ENCODE results near the gene SEL1L3. TPM values are rescaled to one million over a fixed set of nuclear protein-coding genes. Genes with fewer than 3 reads are reported as not detected.
"Not testable (repeated sequence)": the region's sequence is repeated elsewhere in the genome, so short reads cannot be mapped to it uniquely, and the experiment has no call there.

SEL1L3 gene
- total RNA-seq: 221 TPM

- DNase-seq (ENCODE audit: low spot score): peak; percentile 45
Measured at GRCh38 chr4:25862411-25863346, at the start of gene SEL1L3. TSS of gene SEL1L3 (minus strand) at chr4:25862988. CDS start at chr4:25862836, 152 bp downstream.

- no peak for DNase-seq (ENCODE audit: low spot score)
Measured at GRCh38 chr4:25911356-25911755, 48.6 kb upstream of the SEL1L3 start.

- DNase-seq (ENCODE audit: low spot score): no peak
Measured at GRCh38 chr4:25908491-25908901, 45.7 kb upstream of the SEL1L3 start.

GRCh38 chr4:25906113-25906512, 43.3 kb upstream of the SEL1L3 start:
- not testable (repeated sequence) for DNase-seq (ENCODE audit: low spot score)

DNA sequence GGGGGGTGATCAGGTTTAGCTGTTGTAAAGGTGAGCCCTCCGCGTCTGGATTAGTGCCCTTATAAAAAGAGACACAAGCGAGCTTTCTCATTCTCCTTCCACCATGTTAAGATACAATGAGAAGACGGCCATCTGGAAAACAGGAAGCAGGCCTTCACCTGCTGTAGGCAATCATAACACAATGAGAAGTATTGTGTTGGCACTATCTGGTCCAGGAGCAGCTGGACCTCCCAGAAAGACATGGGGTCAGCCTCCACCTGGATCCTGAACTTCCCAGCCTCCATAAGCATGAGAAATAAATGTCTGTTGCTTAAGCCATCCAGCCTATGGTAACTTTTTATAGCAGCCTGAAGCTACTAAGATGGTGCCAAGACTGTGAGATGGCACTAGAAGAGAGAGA, 42.6 kb upstream of the SEL1L3 start:
- DNase-seq (ENCODE audit: low spot score): no peak

- DNase-seq (ENCODE audit: low spot score): no peak
Measured at GRCh38 chr4:25904748-25905082, 41.9 kb upstream of the SEL1L3 start.

GRCh38 chr4:25903900-25904747, 41.3 kb upstream of the SEL1L3 start:
- peak; percentile 32 for DNase-seq (ENCODE audit: low spot score)

- DNase-seq (ENCODE audit: low spot score): no peak
Measured at GRCh38 chr4:25901030-25901430, 38.2 kb upstream of the SEL1L3 start.

GRCh38 chr4:25900310-25900709, 37.5 kb upstream of the SEL1L3 start:
- DNase-seq (ENCODE audit: low spot score): no peak

DNA sequence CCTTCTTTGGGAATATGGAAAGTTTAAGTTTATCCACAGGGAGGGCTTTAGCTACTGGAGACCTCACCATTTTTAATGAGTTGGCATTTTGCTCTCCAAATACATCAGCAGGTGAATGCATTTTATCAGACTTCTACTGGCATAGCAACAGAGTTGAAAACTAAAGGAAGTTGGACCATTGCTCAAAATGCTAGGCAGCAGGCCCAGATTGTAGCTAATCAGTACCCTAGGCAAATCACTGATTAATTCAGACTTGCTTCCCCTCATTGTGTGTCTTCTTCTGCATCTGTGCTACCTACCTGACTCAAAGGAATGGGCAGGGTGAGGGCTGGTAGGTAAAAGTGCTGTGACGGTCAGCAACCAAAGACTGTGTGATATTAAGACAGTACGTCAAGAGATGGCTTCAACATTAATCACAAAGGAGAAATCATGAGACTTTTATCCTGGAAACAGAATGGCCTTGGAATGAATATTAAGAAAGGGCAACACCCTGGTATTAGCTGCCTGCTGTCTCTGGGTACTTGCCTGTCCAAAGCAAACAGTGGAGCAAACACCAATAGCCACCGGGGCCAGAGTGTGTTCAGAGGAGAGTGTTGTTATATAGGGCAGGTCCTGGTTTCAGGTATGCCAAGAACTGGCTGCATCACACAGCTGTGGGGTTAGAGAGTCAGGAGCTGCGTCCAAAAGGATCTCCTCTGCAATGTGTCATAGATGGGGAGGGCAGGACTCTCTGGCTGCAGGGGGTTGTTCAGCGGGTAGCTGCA, 34.2 kb upstream of the SEL1L3 start:
- peak; percentile 64 for DNase-seq (ENCODE audit: low spot score)

GRCh38 chr4:25892796-25893195, 30.0 kb upstream of the SEL1L3 start:
- no peak for DNase-seq (ENCODE audit: low spot score)

GRCh38 chr4:25890571-25891485, 28.0 kb upstream of the SEL1L3 start:
- no peak for DNase-seq (ENCODE audit: low spot score)

DNA sequence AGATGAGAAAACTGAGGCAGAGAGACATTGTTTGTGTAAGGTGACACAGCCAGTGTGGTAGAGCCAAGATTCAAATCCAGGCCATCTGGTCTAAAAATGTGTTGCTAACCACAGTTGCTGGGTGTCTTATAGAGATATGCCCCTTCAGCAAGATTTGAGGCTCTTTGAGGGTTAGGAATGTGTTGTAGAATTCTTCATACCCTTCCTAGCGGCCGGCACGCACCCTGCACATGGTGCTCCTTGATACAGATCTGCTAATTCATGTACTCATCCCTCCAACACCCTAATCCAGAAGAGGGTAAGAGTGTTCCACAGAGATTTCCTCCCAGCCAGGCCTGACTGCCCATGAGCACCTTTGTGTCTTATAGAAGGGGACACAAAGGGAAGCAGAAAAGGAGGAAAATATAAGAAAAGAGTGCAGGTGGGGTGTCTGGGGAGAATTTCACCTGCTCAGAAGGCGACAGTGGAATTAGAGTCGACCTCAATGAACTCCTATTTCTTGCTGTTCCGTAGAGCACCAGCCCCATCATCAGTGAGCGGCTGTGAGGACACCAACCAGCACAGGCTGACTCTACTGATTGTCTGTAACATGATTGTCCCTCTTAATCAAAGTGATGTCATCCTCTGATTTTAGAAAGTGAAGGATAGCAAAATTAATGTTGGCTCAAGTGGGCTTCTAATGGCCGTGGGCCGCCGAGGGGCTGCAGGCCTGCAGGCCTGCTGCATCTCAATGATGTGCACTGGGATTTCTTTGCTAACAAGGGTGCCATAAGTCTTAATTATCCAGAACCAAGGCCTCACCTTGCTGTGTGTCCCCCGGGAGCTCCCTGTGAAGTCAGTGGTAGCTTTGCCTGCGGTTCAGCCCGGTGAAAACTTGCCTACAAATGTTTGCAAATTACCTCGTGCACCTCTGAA, 27.1 kb upstream of the SEL1L3 start:
- no peak for DNase-seq (ENCODE audit: low spot score)

- DNase-seq (ENCODE audit: low spot score): no peak
Measured at GRCh38 chr4:25888781-25889180, 26.0 kb upstream of the SEL1L3 start.

DNA sequence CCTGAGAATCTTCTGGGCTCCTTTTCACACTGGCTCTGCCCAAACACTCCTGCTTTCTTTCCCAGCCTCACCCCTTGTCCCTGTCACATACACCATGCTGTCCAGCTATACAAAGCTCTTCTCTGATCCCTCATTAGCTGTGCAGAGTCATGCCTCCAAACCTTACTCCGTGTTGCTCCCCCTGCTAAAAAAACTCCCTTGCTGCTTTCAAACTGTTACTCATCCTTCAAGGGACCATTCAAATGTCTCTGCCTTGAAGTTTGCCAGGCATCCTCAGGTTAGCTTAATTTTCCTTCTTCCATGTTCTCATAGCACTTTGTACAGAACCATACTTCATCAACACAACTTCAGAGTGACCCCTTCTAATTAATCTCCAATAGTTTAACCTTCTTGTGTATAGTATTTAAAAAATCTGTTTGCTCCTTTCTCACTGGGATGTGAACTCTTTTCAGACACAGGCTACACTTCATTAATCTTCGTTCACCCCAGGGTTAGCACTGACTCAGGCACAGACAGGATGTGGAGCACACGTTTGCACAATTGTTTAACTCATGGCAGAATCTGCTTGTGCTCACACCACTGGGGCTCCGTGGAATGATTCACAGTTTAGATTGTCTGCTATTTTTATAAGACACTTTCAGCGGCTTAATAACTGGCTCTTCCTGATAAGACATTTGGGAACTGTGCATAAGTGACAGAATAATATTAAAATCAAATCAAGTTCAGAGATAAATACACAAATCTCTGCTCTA, 21.4 kb upstream of the SEL1L3 start:
- no peak for DNase-seq (ENCODE audit: low spot score)

GRCh38 chr4:25883565-25883964, 20.8 kb upstream of the SEL1L3 start:
- no peak for DNase-seq (ENCODE audit: low spot score)

- no peak for DNase-seq (ENCODE audit: low spot score)
Measured at GRCh38 chr4:25882226-25882625, 19.4 kb upstream of the SEL1L3 start.

- DNase-seq (ENCODE audit: low spot score): no peak
Measured at GRCh38 chr4:25881193-25881592, 18.4 kb upstream of the SEL1L3 start.

Data from mucosa of gallbladder (tissue), 1 donor.